ENCODE results near the gene EPC1.

Gene EPC1

DNA sequence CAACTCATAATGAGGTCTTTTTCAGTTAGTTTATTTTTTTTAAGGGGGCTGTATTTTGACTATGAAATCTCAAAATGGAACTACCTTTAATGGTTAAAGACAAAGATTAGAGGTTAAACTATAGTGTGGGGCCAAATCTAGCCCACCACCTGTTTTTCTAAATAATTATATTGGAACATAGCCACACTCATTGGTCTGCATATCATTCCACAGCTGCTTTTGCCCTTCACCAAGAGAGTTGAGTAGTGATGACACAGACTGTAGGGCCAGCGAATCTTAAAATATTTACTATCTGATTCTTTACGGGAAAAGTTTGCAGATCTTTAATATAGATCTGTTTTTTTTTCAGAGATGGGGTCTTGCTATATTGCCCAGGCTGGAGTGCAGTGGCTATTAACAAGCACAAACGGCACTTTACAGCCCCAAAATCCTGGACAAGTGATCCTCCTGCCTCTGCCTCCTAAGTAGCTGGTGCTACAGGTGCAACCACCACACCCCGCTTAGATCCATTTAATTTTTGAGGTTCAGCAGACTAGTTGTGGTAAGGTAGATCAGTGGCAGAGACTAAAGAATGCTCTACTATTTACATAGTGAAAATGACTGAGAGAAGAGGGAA lies 25.8 kb downstream of the EPC1 start:
- ATAC-seq, result no peak
- TF ChIP-seq GLIS3 (CRISPR knock-in tag; IDR thresholded peaks at IDR 0.05), result no peak
- TF ChIP-seq, protein P1, sequence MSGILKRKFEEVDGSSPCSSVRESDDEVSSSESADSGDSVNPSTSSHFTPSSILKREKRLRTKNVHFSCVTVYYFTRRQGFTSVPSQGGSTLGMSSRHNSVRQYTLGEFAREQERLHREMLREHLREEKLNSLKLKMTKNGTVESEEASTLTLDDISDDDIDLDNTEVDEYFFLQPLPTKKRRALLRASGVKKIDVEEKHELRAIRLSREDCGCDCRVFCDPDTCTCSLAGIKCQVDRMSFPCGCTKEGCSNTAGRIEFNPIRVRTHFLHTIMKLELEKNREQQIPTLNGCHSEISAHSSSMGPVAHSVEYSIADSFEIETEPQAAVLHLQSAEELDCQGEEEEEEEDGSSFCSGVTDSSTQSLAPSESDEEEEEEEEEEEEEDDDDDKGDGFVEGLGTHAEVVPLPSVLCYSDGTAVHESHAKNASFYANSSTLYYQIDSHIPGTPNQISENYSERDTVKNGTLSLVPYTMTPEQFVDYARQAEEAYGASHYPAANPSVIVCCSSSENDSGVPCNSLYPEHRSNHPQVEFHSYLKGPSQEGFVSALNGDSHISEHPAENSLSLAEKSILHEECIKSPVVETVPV (CRISPR knock-in tag; IDR thresholded peaks at IDR 0.05), result no peak
- TF ChIP-seq, protein P2, sequence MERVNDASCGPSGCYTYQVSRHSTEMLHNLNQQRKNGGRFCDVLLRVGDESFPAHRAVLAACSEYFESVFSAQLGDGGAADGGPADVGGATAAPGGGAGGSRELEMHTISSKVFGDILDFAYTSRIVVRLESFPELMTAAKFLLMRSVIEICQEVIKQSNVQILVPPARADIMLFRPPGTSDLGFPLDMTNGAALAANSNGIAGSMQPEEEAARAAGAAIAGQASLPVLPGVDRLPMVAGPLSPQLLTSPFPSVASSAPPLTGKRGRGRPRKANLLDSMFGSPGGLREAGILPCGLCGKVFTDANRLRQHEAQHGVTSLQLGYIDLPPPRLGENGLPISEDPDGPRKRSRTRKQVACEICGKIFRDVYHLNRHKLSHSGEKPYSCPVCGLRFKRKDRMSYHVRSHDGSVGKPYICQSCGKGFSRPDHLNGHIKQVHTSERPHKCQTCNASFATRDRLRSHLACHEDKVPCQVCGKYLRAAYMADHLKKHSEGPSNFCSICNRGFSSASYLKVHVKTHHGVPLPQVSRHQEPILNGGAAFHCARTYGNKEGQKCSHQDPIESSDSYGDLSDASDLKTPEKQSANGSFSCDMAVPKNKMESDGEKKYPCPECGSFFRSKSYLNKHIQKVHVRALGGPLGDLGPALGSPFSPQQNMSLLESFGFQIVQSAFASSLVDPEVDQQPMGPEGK (CRISPR knock-in tag; IDR thresholded peaks at IDR 0.05; ENCODE audit: borderline replicate concordance), result no peak
- no peak for TF ChIP-seq RARB (CRISPR knock-in tag; IDR thresholded peaks at IDR 0.05)
- no peak for TF ChIP-seq ZFP30 (CRISPR knock-in tag; IDR thresholded peaks at IDR 0.05)

DNA sequence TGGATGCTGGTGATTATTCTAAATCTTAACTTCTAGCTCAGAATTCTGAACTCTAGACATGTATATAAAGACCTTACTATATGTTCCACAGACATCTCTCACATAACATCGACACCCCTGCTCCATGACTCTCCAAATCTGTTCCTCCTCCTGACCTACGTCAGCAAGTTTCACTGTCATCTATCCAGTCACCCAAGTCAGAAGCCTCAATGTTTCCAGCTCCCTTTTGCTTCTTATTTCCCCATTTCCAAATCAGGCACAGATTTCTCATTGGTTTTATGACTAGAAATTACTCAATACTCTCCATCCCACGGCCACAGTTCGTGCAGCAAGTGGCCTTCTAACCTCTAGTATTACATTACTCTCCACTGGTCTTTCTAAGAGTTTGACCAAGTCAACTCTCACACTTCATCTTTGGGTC lies 28.5 kb downstream of the EPC1 start:
- no peak for TF ChIP-seq ZFP30 (CRISPR knock-in tag; IDR thresholded peaks at IDR 0.05)
- TF ChIP-seq ISL1 (CRISPR knock-in tag; IDR thresholded peaks at IDR 0.05), result no peak
- no peak for TF ChIP-seq TCF4 (CRISPR knock-in tag; IDR thresholded peaks at IDR 0.05; ENCODE audit: borderline replicate concordance)
- TF ChIP-seq ZNF70 (CRISPR knock-in tag; IDR thresholded peaks at IDR 0.05), result no peak
- TF ChIP-seq, protein P3, sequence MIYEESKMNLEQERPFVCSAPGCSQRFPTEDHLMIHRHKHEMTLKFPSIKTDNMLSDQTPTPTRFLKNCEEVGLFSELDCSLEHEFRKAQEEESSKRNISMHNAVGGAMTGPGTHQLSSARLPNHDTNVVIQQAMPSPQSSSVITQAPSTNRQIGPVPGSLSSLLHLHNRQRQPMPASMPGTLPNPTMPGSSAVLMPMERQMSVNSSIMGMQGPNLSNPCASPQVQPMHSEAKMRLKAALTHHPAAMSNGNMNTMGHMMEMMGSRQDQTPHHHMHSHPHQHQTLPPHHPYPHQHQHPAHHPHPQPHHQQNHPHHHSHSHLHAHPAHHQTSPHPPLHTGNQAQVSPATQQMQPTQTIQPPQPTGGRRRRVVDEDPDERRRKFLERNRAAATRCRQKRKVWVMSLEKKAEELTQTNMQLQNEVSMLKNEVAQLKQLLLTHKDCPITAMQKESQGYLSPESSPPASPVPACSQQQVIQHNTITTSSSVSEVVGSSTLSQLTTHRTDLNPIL (CRISPR knock-in tag; IDR thresholded peaks at IDR 0.05; ENCODE audit: low read depth), result no peak
- ATAC-seq, result no peak

DNA sequence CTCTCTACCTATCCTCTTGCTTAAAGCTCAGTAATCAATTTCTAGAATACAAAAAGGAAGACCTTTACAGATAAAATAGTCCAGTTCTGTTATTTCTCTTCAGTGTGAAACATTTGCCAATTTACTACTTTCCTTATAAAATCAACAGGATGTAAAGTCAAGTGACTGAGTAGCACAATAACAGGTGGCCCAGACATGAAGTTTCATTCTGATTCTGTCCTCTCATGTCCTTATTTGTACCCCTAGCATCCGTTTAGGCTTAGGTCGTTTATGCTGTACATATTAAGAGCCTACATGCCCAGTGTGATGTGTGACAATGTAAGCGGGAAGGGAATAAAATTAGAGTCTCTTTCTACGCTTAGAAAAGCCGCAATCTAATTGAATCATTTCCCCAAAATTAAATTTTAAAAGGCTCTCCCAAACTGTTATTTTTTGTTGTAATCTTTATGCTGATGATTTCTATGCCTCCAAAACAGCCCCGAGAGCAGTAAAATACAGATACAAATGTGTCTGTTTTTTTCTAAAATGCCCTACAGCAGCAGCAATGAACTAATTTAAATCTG lies 29.1 kb downstream of the EPC1 start:
- no peak for ATAC-seq

DNA sequence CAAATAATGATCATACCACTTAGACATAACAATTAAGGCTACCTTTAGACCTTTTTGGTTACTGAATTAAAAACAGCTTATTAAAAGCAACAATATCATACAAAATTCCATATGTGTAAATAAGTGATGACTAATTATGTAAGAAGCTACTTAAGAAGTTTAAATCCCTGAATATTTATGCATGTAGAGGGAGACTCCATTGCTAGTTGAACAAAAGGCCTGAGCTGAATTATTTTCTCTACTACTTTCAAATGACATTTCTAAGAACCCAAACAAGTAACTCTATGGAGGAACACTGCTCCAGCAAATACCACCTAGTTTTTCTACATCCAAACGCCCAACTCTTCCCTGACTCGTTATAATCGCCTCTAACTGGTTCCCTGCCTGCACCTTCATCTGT lies 31.5 kb downstream of the EPC1 start:
- ATAC-seq, result no peak; the same call in 2 of the 3 replicates
- TF ChIP-seq ZFP3 (CRISPR knock-in tag; IDR thresholded peaks at IDR 0.05) (no peak), CSDC2 (CRISPR knock-in tag; IDR thresholded peaks at IDR 0.05) (no peak), ZNF8 (CRISPR knock-in tag; IDR thresholded peaks at IDR 0.05) (no peak), ARNTL (CRISPR knock-in tag; IDR thresholded peaks at IDR 0.05; ENCODE audit: borderline replicate concordance, low read depth) (no peak), BACH2 (CRISPR knock-in tag; IDR thresholded peaks at IDR 0.05; ENCODE audit: borderline replicate concordance) (no peak), TCF4 (CRISPR knock-in tag; IDR thresholded peaks at IDR 0.05; ENCODE audit: borderline replicate concordance) (no peak), ZNF70 (CRISPR knock-in tag; IDR thresholded peaks at IDR 0.05) (no peak), TOX (CRISPR knock-in tag; IDR thresholded peaks at IDR 0.05; ENCODE audit: borderline replicate concordance) (no peak), ESRRG (CRISPR knock-in tag; IDR thresholded peaks at IDR 0.05) (no peak), ISL1 (CRISPR knock-in tag; IDR thresholded peaks at IDR 0.05) (no peak), ZC3H10 (CRISPR knock-in tag; IDR thresholded peaks at IDR 0.05) (no peak), ZNF565 (CRISPR knock-in tag; conservative IDR thresholded peaks at IDR 0.05; ENCODE audit: low read depth) (no peak)
- TF ChIP-seq, protein P2 (CRISPR knock-in tag; IDR thresholded peaks at IDR 0.05; ENCODE audit: borderline replicate concordance), result no peak
- TF ChIP-seq, protein P1 (CRISPR knock-in tag; IDR thresholded peaks at IDR 0.05), result no peak
- TF ChIP-seq, protein P4, sequence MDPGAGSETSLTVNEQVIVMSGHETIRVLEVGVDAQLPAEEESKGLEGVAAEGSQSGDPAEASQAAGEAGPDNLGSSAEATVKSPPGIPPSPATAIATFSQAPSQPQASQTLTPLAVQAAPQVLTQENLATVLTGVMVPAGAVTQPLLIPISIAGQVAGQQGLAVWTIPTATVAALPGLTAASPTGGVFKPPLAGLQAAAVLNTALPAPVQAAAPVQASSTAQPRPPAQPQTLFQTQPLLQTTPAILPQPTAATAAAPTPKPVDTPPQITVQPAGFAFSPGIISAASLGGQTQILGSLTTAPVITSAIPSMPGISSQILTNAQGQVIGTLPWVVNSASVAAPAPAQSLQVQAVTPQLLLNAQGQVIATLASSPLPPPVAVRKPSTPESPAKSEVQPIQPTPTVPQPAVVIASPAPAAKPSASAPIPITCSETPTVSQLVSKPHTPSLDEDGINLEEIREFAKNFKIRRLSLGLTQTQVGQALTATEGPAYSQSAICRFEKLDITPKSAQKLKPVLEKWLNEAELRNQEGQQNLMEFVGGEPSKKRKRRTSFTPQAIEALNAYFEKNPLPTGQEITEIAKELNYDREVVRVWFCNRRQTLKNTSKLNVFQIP (CRISPR knock-in tag; IDR thresholded peaks at IDR 0.05; ENCODE audit: borderline replicate concordance, low read depth), result no peak
- TF ChIP-seq, protein P3 (CRISPR knock-in tag; IDR thresholded peaks at IDR 0.05; ENCODE audit: low read depth), result no peak

More for the DNA sequence above, 29.1 kb downstream of the EPC1 start:
- TF ChIP-seq ESRRG (CRISPR knock-in tag; IDR thresholded peaks at IDR 0.05) (no peak), OSR1 (CRISPR knock-in tag; IDR thresholded peaks at IDR 0.05) (no peak), BACH2 (CRISPR knock-in tag; IDR thresholded peaks at IDR 0.05; ENCODE audit: borderline replicate concordance) (no peak), ZC3H10 (CRISPR knock-in tag; IDR thresholded peaks at IDR 0.05) (no peak)
- TF ChIP-seq, protein P2 (CRISPR knock-in tag; IDR thresholded peaks at IDR 0.05; ENCODE audit: borderline replicate concordance), result no peak

Data from SK-N-SH treated with all-trans-retinoic acid at 6 μM for 48 hours (cell line).